UCSD-AML1 (cell line): Measurements from ENCODE around the gene SNED1.

Experiments
- DNase-seq: peaks from one replicate; lab custom pipeline; 2025; ENCODE audit not compliant: unreplicated experiment; lab: John Stamatoyannopoulos, UW

SNED1 gene

DNA sequence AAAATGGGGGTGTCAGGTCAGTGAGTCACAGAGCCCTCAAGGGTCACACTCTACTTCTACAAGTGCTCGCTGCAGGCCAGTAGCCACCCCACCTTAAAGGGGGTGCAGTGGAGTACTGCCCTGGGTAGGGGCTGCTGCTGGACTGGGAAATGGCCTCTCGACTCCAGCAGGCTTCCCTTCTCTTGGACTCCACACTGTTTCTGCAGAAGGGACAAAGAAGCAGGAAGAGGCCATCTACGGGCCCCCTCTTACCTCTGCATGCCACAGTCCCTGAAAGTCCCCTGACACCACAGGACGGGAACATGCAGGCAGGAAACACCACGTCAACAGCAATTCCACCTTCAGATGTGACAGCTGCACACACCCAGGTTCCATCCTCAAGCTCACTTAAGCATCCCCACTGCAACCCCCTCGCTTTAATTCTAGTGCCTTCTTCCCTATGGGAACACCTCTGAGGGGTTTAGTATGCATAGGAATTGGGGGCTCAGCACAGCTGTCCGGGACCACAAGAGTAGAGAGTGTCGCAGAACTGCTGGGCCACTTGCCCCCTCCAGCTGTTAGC is 22.3 kb downstream of the SNED1 start:
- DNase-seq: no peak

DNA sequence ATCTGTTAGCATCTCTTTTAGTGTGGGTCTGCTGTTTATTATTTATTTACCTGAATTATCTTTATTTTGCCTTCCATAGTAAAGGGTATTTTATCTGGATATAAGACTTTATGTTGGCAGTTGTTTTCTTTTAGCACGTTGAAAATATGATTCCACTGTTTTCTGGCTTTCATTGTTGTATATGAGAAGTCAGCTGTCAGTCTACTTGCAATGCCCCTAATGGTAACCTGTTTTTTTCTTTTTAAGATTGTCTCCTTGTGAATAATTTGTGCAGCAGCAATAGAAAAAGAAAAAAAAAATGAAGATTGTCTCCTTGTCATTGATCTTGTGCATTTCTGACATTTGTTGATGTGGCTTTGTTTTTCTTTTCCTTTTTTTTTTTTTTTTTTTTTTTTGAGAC is 27.2 kb downstream of the SNED1 start:
- no peak for DNase-seq

DNA sequence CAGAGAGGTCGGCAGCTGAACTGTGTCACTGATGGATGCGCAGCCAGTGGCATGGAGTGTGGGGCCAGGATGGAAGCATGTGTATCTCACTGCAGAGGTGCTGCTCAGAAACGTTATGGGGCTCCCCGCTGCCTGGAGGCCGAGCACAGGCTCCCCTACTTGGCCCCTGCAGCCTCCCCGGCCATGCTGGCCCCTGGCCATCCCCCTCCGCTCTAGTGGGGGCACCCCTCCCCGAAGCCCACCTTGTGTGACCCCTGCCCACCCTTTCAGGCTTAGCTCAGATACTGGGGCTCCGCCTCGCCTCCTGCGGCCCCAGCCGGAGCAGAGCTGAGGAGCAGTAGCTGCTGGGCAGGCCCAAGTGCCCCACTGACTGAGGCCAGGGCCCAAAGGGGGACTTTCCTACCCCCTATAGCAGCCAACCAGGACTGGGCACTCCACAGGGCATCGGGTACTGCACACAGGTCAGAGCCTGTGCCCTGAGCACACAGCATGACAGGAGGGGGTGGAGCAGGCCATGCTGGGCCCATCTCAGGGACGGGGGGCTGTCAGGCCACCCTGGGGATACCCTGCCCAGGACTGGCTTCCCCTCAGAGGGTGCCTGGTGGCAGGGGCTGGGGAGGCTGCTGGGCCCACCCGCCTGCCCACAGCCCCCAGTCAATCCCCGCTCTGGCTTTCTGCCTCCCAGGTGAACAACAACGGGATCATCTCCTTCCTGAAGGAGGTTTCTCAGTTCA is 31.3 kb downstream of the SNED1 start:
- DNase-seq: no peak

DNA sequence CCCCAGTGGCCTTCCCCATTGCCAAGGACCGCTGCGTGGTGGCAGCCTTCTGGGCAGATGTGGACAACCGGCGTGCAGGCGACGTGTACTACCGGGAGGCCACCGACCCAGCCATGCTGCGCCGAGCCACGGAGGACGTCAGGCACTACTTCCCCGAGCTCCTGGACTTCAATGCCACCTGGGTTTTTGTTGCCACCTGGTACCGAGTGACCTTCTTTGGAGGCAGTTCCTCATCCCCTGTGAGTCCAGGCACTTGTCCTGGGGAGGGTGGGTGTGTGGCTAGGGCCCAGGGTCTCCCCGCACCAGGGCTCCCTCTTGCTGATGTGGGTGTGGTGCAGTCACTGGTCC is 31.9 kb downstream of the SNED1 start:
- no peak for DNase-seq

DNA sequence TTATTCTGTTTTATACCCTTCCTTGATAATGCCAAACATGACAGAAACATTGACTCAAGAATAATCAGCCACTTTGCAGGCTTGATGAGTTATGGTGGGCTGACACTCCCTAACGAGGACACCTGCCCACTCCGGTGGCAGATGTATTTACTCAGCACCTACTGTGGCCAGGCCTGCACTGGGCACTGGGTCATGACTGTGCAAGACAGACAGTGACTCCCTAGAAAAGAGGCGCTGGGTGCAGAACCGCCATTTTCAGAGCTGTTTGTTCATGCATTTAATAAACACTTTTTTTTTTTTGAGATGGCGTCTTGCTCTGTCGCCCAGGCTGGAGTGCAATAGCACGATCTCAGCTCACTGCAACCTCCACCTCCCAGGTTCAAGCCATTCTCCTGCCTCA is 32.5 kb downstream of the SNED1 start:
- DNase-seq: no peak

DNA sequence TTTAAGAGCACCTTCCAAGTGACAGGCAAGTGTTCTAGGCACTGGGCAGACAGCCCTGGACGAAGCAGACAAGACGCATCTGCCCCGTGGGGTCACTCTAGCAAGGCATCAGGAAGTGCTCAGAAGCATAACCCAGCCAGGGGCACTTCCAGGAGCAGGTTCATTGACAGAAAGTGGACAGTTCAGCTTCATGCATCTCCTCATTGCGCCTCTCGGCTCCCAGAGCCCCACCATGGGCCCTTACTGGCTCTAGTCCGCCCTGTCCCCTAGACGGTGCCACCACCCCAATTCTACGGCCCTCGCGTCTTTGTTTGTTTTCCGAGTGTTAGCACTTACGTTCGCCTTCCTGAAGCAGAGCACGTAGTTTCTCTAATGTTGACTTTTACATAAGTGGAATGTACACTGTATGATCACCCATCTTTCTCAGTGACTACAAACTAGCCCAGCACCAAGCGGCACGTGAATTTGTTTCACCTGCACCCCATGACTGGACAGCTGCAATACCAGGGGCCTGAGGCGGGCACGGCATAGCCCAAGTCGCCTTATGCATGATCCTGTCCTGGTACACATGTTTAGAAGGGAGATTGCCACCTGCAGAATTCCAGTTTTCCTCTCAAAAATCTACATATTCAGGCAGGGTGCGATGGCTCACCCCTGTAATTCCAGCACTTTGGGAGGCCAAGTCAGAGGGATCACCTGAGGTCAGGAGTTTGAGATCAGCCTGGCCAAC is 33.2 kb downstream of the SNED1 start:
- DNase-seq: no peak

DNA sequence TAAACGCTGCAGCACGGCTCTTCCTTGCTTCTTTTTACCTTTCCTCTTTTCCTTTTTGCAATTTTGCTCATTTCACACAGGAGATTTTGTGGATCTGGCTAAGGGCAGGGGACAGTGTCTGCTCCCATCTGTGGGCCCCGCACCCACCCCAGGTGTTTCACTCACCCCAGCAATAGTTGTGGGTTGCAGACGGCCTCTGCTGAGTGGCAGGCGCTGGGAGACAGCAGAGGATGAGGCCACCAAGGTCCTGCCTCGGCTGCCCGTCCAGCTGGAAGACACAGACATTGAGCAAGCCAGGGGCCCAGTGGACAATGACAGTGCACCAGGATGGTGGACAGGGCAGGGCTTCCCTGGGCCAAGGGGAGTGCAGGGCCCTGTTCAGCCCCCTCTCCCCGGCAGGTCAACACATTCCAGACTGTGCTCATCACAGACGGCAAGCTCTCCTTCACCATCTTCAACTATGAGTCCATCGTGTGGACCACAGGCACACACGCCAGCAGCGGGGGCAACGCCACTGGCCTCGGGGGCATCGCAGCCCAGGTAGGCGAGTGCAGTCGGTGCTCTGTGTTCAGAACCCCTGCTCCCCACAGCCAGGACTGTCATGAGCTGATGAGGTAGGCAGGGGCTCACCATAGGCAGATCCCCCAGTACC is 35.0 kb downstream of the SNED1 start:
- DNase-seq: no peak

DNA sequence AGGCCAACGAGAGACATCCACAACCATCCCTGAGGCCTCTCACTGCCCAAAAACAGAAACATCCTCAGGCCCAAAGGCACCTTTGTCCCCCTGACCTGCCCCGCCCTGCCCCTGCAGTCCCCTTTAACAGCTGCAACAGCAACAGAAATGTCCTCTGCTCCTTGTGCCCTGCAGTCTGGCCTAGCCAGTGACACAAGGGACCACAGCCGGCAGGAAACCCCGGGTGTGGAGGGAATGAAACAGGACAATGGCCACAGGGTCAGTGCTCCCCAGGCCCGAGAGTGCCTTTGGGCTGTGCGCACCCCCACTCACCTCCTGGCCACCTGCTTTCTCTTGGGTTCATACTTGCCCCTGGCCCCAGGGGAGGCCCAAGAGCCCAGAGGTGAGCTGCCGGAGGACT is 35.6 kb downstream of the SNED1 start:
- DNase-seq: no peak

DNA sequence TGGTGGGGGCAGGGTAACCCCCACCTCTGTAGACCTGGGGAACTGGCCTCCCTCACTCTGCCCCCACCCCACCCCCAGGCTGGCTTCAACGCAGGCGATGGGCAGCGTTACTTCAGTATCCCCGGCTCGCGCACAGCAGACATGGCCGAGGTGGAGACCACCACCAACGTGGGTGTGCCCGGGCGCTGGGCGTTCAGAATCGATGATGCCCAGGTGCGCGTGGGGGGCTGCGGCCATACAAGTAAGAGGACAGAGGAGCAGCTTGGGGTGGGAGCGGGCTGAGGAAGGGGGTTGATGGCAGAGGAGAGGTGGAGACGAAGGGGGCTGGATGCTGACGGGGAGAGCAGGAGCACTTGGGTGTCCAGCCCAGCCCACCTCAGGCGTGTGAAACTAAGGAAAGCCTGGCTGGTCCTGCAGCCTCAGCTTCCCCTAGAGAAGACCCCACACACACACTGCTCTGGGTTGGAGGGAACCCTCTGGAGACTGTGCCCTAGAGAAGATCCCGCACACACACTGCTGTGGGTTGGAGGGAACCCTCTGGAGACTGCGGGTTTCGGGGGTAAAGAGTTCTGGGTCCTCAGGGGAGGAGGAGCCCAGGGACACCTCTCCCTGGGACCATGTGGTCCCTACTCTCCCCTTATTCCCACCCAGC is 36.2 kb downstream of the SNED1 start:
- DNase-seq: no peak

DNA sequence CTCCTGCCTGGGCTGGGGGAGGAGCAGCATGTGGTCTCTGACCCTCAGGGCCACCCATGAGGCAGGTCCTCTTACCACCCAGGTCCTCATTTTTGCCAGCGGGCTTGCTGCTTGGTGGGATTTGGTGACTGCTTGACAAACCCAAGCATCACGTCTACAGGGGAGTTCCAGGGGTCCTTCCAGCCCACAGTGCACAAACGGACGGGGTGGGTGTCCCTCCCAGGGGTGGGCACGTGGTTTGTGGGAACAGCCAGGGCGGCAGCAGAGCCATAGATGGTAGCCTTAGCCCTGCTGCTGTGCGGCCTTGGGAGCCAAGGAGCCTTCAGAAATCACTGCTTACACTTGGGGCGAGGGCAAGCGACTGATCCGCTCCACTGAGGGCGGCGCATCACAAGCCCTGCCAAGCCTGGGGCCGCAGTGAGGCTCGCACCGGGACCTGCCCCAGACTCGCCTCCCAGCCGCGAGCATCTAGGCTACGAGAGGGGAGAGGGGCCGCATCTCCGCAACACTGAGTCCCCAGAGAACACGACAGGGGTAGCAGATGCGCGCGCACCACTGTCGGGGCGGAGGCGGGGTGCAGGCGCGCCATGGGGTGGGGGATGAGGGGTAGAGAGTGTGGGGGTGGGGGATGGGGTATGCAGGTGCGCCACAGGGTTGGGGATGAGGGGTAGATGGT is 36.9 kb downstream of the SNED1 start:
- no peak for DNase-seq

DNA sequence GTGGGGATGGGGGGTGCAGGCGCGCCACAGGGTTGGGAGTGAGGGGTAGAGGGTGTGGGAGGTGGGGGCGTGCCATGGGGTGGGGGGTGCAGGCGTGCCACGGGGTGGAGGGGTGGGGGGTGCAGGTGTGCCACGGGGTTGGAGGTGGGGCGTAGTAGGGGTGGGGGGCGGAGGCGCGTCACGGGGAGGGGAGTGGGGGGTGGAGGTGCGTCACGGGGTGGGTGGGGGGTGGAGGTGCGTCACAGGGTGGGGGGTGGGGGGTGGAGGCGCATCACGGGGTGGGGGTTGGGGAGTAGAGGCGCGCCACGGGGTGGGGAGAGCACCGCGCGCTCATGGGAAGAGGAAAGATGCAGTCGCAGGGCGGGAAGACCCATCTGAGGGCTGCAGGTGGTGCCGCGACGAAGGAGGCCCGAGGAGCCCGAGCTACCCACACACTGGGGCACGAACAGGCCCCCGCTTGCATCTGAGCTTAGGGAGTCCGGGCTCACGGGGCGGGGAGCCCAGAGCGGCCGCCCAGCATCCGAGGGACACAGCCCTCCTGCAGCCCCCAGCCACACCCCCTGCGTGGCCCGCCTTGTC is 37.5 kb downstream of the SNED1 start:
- no peak for DNase-seq

DNA sequence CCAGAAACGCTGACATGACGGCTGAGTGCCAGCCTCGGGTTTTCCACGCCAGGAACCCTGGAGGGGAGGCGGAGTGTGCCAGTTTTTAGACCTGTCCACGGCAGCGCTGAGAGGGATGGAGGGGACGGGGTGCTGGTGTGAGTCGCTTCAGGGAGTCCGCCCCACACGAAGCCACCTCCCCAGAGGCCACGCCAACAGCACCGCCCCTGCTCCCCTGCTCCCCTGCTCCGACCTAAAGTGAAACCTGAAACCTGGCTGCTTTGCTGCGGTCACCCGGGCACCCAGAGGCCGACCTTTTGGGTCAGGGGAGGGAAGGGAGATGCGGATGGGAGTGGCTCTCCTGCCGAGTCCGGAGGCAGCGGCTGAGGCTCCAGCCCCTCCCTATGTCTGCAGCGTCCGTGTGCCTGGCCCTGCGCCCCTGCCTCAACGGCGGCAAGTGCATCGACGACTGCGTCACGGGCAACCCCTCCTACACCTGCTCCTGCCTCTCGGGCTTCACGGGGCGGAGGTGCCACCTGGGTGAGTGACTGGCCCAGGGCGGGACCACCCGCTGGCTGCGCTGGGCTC is 38.1 kb downstream of the SNED1 start:
- DNase-seq: no peak

DNA sequence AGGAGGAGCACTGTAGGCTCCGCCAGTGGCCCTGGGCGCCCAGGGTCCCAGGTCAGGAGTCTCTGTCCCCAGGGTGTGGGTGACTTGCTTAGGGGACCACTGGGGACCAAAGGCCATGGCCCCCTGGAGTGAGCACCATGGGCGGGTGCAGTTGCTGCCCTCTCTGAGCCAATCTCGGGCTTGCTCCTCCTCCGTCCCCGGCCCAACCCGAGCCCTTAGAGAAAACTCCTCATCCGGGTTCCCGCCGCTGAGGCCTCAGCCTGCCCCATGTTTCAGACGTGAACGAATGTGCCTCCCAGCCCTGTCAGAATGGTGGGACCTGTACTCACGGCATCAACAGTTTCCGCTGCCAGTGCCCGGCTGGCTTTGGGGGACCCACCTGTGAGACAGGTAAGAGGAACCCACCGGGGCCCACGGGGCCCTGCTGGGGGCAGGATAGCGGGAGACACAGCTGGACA is 38.6 kb downstream of the SNED1 start:
- no peak for DNase-seq

DNA sequence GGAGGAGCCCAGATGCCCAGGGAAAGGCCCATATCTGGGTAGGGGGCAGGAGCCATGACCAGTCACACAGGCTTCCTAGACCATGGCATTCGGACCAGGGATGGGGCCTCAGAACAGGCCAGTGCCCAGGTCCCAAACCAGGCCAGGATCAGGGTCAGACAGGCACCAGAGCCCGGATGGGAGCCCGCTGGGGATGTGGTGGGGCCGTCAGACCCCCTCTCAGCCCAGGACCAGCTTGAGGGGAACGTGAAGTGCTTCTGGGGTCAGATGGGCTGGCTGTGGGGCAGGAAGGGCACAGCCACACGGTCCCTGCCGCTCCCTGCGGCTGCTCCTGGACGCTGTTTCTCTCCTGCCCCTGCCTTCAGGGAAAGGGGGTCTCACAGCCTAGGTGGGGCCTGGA is 39.1 kb downstream of the SNED1 start:
- no peak for DNase-seq

DNA sequence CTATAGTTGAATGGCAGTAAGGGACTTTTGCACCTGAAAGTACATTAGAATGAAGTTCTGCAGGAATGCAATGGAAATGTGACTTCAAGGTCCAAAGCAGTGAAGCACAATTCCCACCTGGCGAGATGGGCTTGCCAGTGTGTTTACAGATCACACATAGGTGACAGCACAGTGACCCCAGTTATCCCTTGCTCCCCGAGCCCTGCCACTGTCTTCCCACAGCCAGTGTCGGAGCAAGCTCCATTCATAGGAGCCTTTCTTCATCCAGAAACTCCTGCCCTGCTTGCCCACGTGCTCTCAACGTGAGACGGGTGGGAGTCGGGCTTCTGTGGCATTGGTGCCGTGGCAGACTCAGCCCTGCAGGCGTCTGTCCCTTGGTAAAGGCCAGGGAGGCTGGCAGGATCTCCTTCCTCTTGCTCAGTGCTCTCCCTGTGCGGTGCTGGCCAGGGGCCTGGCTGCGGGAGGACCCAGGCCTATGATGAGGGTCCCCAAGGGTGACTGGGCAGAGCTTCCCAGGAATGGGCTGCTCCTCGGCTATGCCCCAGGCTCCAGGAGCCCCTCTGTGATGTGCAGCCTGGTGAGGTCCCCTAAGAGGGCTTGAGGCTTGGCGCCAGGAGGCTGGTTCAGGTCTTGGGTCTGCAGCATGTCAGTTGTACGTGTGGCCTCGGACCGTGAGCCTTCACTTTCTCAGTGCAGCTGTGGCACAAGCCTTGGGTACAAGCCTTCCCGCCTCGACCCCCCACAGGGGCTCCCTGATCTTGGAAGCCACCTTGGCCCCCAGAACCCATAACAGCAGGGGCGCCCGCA is 40.2 kb downstream of the SNED1 start:
- DNase-seq: no peak

DNA sequence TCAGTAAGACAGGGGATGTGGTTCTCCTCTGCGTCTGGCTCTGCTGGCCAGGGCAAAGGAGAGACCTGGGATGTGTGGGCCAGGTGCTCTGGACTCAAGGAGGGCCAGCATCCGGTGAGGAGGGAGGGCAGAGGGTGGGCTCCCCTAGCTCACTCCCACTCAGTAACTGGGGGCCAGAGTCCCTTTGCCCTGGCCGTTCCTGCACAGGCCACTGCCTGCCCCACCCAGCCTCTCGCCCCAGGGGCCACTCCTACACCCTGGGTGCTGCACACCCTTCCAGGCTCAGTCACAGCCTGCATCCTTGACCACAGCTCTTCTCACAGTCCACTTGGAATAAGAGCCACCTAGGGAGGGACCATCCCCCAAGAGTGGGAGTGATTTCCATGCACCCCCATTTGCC is 41.0 kb downstream of the SNED1 start:
- no peak for DNase-seq

DNA sequence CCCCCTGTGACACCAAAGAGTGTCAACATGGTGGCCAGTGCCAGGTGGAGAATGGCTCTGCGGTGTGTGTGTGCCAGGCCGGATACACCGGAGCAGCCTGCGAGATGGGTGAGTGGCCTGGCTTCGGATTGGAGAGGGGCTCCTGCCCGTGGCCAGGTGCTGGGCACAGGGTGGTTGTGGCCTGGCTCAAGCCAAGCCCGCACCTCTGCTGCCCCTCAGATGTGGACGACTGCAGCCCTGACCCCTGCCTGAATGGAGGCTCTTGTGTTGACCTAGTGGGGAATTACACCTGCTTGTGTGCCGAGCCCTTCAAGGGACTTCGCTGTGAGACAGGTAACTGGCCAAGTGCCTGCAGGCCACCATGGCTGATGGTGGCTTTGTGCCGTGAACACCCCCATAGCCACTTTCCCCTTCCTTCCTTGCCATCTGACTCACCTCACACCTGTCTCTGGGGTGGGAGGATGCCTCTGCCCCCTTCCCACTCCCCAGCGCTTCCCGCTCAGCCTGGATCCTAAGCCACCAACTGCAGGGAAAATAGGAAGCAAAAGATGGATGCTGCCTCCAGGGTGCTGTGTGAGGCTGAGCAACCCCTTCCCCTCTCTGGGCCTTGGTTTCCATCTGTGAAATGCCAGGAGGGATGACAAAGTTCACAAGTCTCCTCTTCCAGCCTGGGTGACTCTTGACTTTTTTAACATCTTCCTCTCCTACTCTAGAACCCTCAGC is 41.8 kb downstream of the SNED1 start:
- no peak for DNase-seq

DNA sequence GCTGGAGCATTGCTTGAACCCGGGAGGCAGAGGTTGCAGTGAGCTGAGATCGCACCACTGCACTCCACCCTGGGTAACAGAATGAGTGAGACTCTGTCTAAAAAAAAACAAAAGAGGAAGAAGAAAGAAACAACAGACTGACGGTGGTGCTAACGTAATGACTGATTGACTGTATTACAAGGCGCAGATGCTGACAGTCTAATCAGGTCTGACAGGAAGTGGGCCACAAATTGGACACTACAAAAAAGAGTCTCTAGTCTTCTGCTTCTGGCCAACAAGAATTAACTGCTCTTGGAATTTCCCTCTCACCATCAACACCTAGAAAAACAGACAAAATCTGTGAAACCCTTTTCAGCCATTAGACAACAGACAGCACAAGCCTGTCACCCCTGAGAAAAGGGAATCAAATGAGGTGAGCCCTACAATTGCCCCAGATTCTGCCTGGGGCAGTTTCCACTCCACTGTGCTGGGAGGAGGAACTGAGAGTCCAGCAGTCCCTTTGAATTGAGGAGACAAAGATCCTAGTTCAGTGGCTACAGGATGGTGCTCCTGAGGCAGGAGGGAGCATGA is 43.3 kb downstream of the SNED1 start:
- no peak for DNase-seq
